WTC11 (cell line): Measurements from ENCODE around the gene THSD7B. TPM values are rescaled to one million over a fixed set of nuclear protein-coding genes. Genes with fewer than 3 reads are reported as not detected.

ENCODE experiments used
- ATAC-seq: fragments of 200-7000 bp; cut with Tn5 transposase; 2 replicates; pipeline ENCODE4 v1.10.0; 2021; ENCODE audit warnings: mild to moderate bottlenecking, moderate library complexity
- CTCF ChIA-PET: fragments of 300-600 bp; sonication (Branson Sonifier 250); formaldehyde crosslinking; loops from one replicate; lab custom pipeline; 2021; ENCODE audit warnings: antibody characterized with exemption; lab: Charles Lee
- POLR2A ChIA-PET: fragments of 350-600 bp; sonication (Branson Sonifier 250); formaldehyde crosslinking; loops from one replicate; lab custom pipeline; 2021; ENCODE audit warnings: antibody characterized with exemption; lab: Charles Lee
- DNase-seq: peaks from one replicate; pipeline ENCODE4 v3.0.0; 2021; ENCODE audit warnings: low spot score
- H3K27ac Mint-ChIP-seq: 2 replicates; pipeline ENCODE4 v1.8.0; 2021; ENCODE audit warnings: mixed read lengths
- H3K27me3 Mint-ChIP-seq: 2 replicates; pipeline ENCODE4 v1.8.0; 2021; ENCODE audit warnings: low read depth, mild to moderate bottlenecking, moderate library complexity, mixed read lengths
- H3K36me3 Mint-ChIP-seq: 2 replicates; pipeline ENCODE4 v1.8.0; 2021; ENCODE audit warnings: mixed read lengths
- H3K4me1 Mint-ChIP-seq: 2 replicates; pipeline ENCODE4 v1.8.0; 2022; ENCODE audit warnings: mixed read lengths
- H3K4me3 Mint-ChIP-seq: 2 replicates; pipeline ENCODE4 v1.8.0; 2021; ENCODE audit warnings: mild to moderate bottlenecking, moderate library complexity, mixed read lengths
- H3K9me3 Mint-ChIP-seq: 2 replicates; pipeline ENCODE4 v1.8.0; 2021; ENCODE audit warnings: mixed read lengths
- AR ChIP-seq: fragments of 250-450 bp; sonication (Bioruptor Pico); IDR thresholded peaks from 2 replicates; pipeline ENCODE4 v1.9.0; 2021; ENCODE audit warnings: mild to moderate bottlenecking
- ATF1 ChIP-seq: sonication (generic); formaldehyde crosslinking; IDR thresholded peaks from 2 replicates; pipeline ENCODE4 v1.8.1; 2023; ENCODE audit warnings: mild to moderate bottlenecking, moderate library complexity, missing genetic modification reagents
- CREB1 ChIP-seq: sonication (generic); formaldehyde crosslinking; IDR thresholded peaks from 2 replicates; pipeline ENCODE4 v1.8.0; 2023; ENCODE audit warnings: mild to moderate bottlenecking, missing genetic modification reagents
- E2F4 ChIP-seq: sonication (generic); formaldehyde crosslinking; IDR thresholded peaks from 2 replicates; pipeline ENCODE4 v1.8.1; 2022; ENCODE audit warnings: low read depth, mild to moderate bottlenecking, moderate library complexity, missing genetic modification reagents, borderline replicate concordance
- ELF4 ChIP-seq: sonication (generic); formaldehyde crosslinking; IDR thresholded peaks from 2 replicates; pipeline ENCODE4 v1.8.1; 2022; ENCODE audit warnings: low read depth, mild to moderate bottlenecking, moderate library complexity, missing genetic modification reagents
- ESRRA ChIP-seq: sonication (generic); formaldehyde crosslinking; IDR thresholded peaks from 2 replicates; pipeline ENCODE4 v1.8.1; 2022; ENCODE audit warnings: mild to moderate bottlenecking, missing genetic modification reagents, borderline replicate concordance
- FOXP1 ChIP-seq: sonication (generic); formaldehyde crosslinking; IDR thresholded peaks from 2 replicates; pipeline ENCODE4 v1.8.0; 2022; ENCODE audit warnings: missing genetic modification reagents, mild to moderate bottlenecking, moderate library complexity, borderline replicate concordance
- HMGXB4 ChIP-seq: sonication (generic); formaldehyde crosslinking; IDR thresholded peaks from 2 replicates; pipeline ENCODE4 v1.8.1; 2023; ENCODE audit warnings: mild to moderate bottlenecking, moderate library complexity, missing genetic modification reagents
- JAZF1 ChIP-seq: fragments of 250-450 bp; sonication (Bioruptor Pico); IDR thresholded peaks from 2 replicates; pipeline ENCODE4 v1.9.0; 2021; ENCODE audit warnings: moderate library complexity, mild to moderate bottlenecking, inconsistent platforms
- MAX ChIP-seq: sonication (generic); formaldehyde crosslinking; IDR thresholded peaks from 2 replicates; pipeline ENCODE4 v1.8.0; 2022; ENCODE audit warnings: mild to moderate bottlenecking, missing genetic modification reagents
- MYBL2 ChIP-seq: sonication (generic); formaldehyde crosslinking; IDR thresholded peaks from 2 replicates; pipeline ENCODE4 v1.8.1; 2023; ENCODE audit warnings: mild to moderate bottlenecking, moderate library complexity, missing genetic modification reagents
- NFATC4 ChIP-seq: fragments of 250-450 bp; sonication (Bioruptor Pico); IDR thresholded peaks from 2 replicates; pipeline ENCODE4 v1.9.0; 2021; ENCODE audit warnings: mild to moderate bottlenecking
- NR1H2 ChIP-seq: sonication (generic); formaldehyde crosslinking; IDR thresholded peaks from 2 replicates; pipeline ENCODE4 v1.9.0; 2021; ENCODE audit warnings: mild to moderate bottlenecking, moderate library complexity, missing genetic modification reagents
- NR3C1 ChIP-seq: sonication (generic); formaldehyde crosslinking; conservative IDR thresholded peaks from 2 replicates; pipeline ENCODE4 v1.8.1; 2023; ENCODE audit warnings: low read depth, mild to moderate bottlenecking, missing genetic modification reagents
- OVOL2 ChIP-seq: fragments of 250-450 bp; sonication (Bioruptor Pico); IDR thresholded peaks from 2 replicates; pipeline ENCODE4 v1.9.0; 2021; ENCODE audit warnings: mild to moderate bottlenecking, borderline replicate concordance
- PRRX2 ChIP-seq: fragments of 250-450 bp; sonication (Bioruptor Pico); IDR thresholded peaks from 2 replicates; pipeline ENCODE4 v1.8.0; 2021; ENCODE audit warnings: mild to moderate bottlenecking
- RELA ChIP-seq: sonication (generic); formaldehyde crosslinking; IDR thresholded peaks from 2 replicates; pipeline ENCODE4 v1.8.1; 2022; ENCODE audit warnings: missing genetic modification reagents, mild to moderate bottlenecking, borderline replicate concordance
- SMAD4 ChIP-seq: sonication (generic); formaldehyde crosslinking; IDR thresholded peaks from 2 replicates; pipeline ENCODE4 v1.8.0; 2022; ENCODE audit warnings: mild to moderate bottlenecking, missing genetic modification reagents
- SP1 ChIP-seq: sonication (generic); formaldehyde crosslinking; conservative IDR thresholded peaks from 2 replicates; pipeline ENCODE4 v1.8.1; 2022; ENCODE audit warnings: missing genetic modification reagents
- TEAD4 ChIP-seq: sonication (generic); formaldehyde crosslinking; IDR thresholded peaks from 2 replicates; pipeline ENCODE4 v1.8.0; 2022; ENCODE audit warnings: mild to moderate bottlenecking, missing genetic modification reagents
- ZNF138 ChIP-seq: sonication (generic); formaldehyde crosslinking; conservative IDR thresholded peaks from 2 replicates; pipeline ENCODE4 v1.8.1; 2022; ENCODE audit warnings: mild to moderate bottlenecking, moderate library complexity, missing genetic modification reagents
- ZNF281 ChIP-seq: sonication (generic); formaldehyde crosslinking; IDR thresholded peaks from 2 replicates; pipeline ENCODE4 v1.8.0; 2023; ENCODE audit warnings: mild to moderate bottlenecking, missing genetic modification reagents
- ZNF317 ChIP-seq: sonication (generic); formaldehyde crosslinking; IDR thresholded peaks from 2 replicates; pipeline ENCODE4 v1.8.1; 2023; ENCODE audit warnings: low read depth, mild to moderate bottlenecking, moderate library complexity, missing genetic modification reagents, borderline replicate concordance
- ZNF416 ChIP-seq: fragments of 250-450 bp; sonication (Bioruptor Pico); IDR thresholded peaks from 2 replicates; pipeline ENCODE4 v1.9.0; 2021; ENCODE audit warnings: mild to moderate bottlenecking, inconsistent platforms
- total RNA-seq: library from RNA; stranded (reverse); gene quantifications from 3 replicates; pipeline ENCODE4 v1.2.3, GENCODE V29; 2021

Gene THSD7B
- total RNA-seq, 1 experiment from 2014 or later = 2.9 TPM

- Mint-ChIP-seq H3K27me3 (no peaks in the 10 kb centered on the region), H3K4me1 (peaks cover 18% of the 10 kb centered on the region), H3K36me3 (no peaks in the 10 kb centered on the region), H3K27ac (no peak overlapping the region; the same call in 1 of the 2 replicates), H3K4me3 (no peak overlapping the region), H3K9me3 (0 out of 2 replicates have a peak, but pooled peaks cover 6% of the 10 kb centered on the region)
- ATAC-seq = no peak
- TF ChIP-seq AR (CRISPR knock-in tag) = no peak
- TF ChIP-seq SMAD4 (CRISPR knock-in tag) = no peak
- no peak for TF ChIP-seq ESRRA (CRISPR knock-in tag)
- TF ChIP-seq ATF1 = no peak
- TF ChIP-seq CREB1 = no peak
- TF ChIP-seq SP1 (CRISPR knock-in tag) = no peak
- no peak for TF ChIP-seq MAX
- no peak for TF ChIP-seq HMGXB4 (CRISPR knock-in tag)
- no peak for TF ChIP-seq NR1H2 (CRISPR knock-in tag)
- TF ChIP-seq ZNF416 (CRISPR knock-in tag) = no peak
- TF ChIP-seq FOXP1 = no peak
- CTCF ChIA-PET = no interaction called here
- no peak for DNase-seq
- POLR2A ChIA-PET = no interaction called here
Observed at GRCh38 chr2:137522620-137523011, 757.3 kb downstream of the THSD7B start.

GRCh38 chr2:137523931-137524330 is 758.6 kb downstream of the THSD7B start:
- POLR2A ChIA-PET = no interaction called here
- CTCF ChIA-PET = interaction anchor here (0.9 to 1.7 kb wide), 3 partner anchors 13 to 315 kb away, joined by 4 to 5 read pairs (median 5); no protein-coding TSS in a partner anchor
- Mint-ChIP-seq H3K27ac (no peak overlapping the region), H3K4me1 (peaks cover 18% of the 10 kb centered on the region), H3K36me3 (no peaks in the 10 kb centered on the region), H3K4me3 (no peak overlapping the region), H3K9me3 (no peaks in the 10 kb centered on the region), H3K27me3 (no peaks in the 10 kb centered on the region)
- no peak for ATAC-seq
- no peak for DNase-seq
- TF ChIP-seq MAX (no peak), ZNF317 (CRISPR knock-in tag) (no peak), ZNF416 (CRISPR knock-in tag) (no peak), RELA (CRISPR knock-in tag) (no peak), JAZF1 (CRISPR knock-in tag) (no peak), MYBL2 (CRISPR knock-in tag) (no peak), ELF4 (CRISPR knock-in tag) (no peak), TEAD4 (CRISPR knock-in tag) (no peak), E2F4 (no peak), PRRX2 (CRISPR knock-in tag) (no peak), ZNF281 (no peak), ZNF138 (CRISPR knock-in tag) (no peak), NFATC4 (no peak), NR3C1 (CRISPR knock-in tag) (no peak), AR (CRISPR knock-in tag) (no peak), OVOL2 (CRISPR knock-in tag) (no peak)
